Mammary epithelial cell (primary cell): ENCODE results near the gene SUSD3.

Experiments
- EZH2 ChIP-seq: IDR thresholded peaks from 2 replicates; pipeline ENCODE4 v1.6.1; 2012; ENCODE audit warnings: low read length, inconsistent platforms, borderline replicate concordance
- TF ChIP-seq, protein P1 (sequence below), 2 donors: IDR thresholded peaks in 1 of 2; conservative IDR thresholded peaks in 1 of 2; 2 replicates each; pipeline ENCODE4 v1.5.1; 2011 to 2012; ENCODE audit warnings: inconsistent platforms in 2 of 2, low read length in 2 of 2, mild to moderate bottlenecking in 2 of 2, control low read depth in 1 of 2, low read depth in 1 of 2; ENCODE audit not compliant: insufficient read depth in 1 of 2; ENCODE audit errors: extremely low read depth in 1 of 2

DNA sequence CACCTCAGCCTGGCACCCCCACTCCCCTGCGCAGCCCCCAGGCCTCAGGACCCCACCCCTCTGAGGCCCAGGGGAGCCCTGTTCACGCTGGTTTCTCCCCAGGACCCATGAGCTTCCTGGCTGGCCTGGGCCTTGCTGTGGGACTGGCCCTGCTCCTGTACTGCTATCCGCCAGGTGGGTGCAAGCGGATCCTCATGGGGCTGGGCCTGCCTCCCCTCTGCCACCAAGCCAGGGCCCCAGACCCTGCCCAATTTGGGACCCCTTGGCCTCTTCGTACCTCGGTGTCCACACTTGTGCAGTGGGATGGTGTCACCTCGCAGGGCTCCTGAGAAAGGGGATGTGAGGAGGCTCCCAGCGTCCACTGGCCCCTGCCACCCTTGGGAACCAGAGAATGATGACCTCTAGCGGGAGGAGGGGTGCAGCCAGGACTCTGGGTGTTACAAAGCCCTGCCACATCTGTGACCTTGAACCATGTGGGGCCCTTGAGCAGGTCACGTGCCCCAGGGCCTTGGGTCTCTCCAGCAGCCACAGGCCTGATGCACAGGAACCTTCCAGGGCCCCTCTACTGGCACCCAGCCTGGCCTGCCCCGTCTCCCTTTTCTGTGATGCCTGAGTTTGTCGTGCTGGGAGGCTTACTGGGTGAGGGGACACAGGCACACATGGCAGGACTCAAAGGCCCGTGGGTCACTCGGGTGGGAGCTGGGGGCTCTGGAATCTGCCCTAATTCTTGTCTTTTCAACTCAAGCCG lies 53.8 kb downstream of the SUSD3 start:
- TF ChIP-seq, protein P1, sequence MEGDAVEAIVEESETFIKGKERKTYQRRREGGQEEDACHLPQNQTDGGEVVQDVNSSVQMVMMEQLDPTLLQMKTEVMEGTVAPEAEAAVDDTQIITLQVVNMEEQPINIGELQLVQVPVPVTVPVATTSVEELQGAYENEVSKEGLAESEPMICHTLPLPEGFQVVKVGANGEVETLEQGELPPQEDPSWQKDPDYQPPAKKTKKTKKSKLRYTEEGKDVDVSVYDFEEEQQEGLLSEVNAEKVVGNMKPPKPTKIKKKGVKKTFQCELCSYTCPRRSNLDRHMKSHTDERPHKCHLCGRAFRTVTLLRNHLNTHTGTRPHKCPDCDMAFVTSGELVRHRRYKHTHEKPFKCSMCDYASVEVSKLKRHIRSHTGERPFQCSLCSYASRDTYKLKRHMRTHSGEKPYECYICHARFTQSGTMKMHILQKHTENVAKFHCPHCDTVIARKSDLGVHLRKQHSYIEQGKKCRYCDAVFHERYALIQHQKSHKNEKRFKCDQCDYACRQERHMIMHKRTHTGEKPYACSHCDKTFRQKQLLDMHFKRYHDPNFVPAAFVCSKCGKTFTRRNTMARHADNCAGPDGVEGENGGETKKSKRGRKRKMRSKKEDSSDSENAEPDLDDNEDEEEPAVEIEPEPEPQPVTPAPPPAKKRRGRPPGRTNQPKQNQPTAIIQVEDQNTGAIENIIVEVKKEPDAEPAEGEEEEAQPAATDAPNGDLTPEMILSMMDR (conservative IDR thresholded peaks at IDR 0.05 in 1 of 2, IDR thresholded peaks at IDR 0.05 in 1 of 2; ENCODE audit: extremely low read depth in 1 of 2, insufficient read depth in 1 of 2, low read depth in 1 of 2, low read length in 2 of 2) = no peak
- no peak for TF ChIP-seq EZH2
